Thyroid gland (tissue), 4 donors: Measurements from ENCODE around the gene PALLD. TPM values are rescaled to one million over a fixed set of nuclear protein-coding genes. Genes with fewer than 3 reads are reported as not detected.

Source experiments
- DNase-seq, 2 donors: peaks; one replicate each; pipeline ENCODE4 v3.0.0-alpha.2; 2019
- H3K27ac ChIP-seq, 3 donors: fragments of 200-600 bp; sonication (generic); 1 replicate in 2 of 3; 2 replicates in 1 of 3; pipeline ENCODE4 v1.5.1; 2016 to 2019; ENCODE audit warnings: mild to moderate bottlenecking in 1 of 3, moderate library complexity in 1 of 3
- H3K27me3 ChIP-seq: fragments of 200-600 bp; sonication (generic); one replicate; pipeline ENCODE4 v1.5.1; 2019
- H3K36me3 ChIP-seq, 2 donors: fragments of 200-600 bp; sonication (generic); one replicate each; pipeline ENCODE4 v1.5.1; 2016 to 2019
- H3K4me1 ChIP-seq, 2 donors: fragments of 200-600 bp; sonication (generic); one replicate each; pipeline ENCODE4 v1.5.1; 2017 to 2019
- H3K4me3 ChIP-seq, 3 donors: fragments of 200-600 bp; sonication (generic); replicated peaks in 1 of 3; 1 replicate in 2 of 3; 2 replicates in 1 of 3; pipeline ENCODE4 v1.5.1; 2016; ENCODE audit warnings: mild to moderate bottlenecking in 1 of 3
- H3K9me3 ChIP-seq: fragments of 200-600 bp; sonication (generic); one replicate; pipeline ENCODE4 v1.5.1; 2017
- POLR2A ChIP-seq, 2 donors: fragments of 450-650 bp; IDR thresholded peaks; one replicate each; pipeline ENCODE4 v1.6.1; 2017; ENCODE audit warnings: antibody characterized with exemption in 2 of 2, mild to moderate bottlenecking in 2 of 2, moderate library complexity in 1 of 2
- WGBS, 2 donors: methylation state at CpG; one replicate each; pipeline ENCODE4 v1.1.5; 2017; 5-methylcytosine and 5-hydroxymethylcytosine counted together
- intact Hi-C: fragments of 100-400 bp; cut with DNase I; formaldehyde crosslinking; loops from one replicate; pipeline ENCODE4 v1.15.1; 2023
- total RNA-seq, 4 donors: library from RNA; depleted of rRNA; stranded (reverse); fragments of >200 nt; gene quantifications; one replicate each; pipeline ENCODE4 v1.2.3, GENCODE V29; 2016
- TF ChIP-seq, protein P1 (sequence below), 6 experiments: fragments of 200-600 bp in 3 of 6; fragments of 450-650 bp in 3 of 6; sonication (generic) in 3 of 6; IDR thresholded peaks; one replicate each; pipeline ENCODE4 v1.5.1; 2016 to 2019; ENCODE audit warnings: antibody characterized with exemption in 6 of 6, mild to moderate bottlenecking in 2 of 6, inconsistent platforms in 1 of 6, moderate library complexity in 1 of 6

Gene PALLD
- total RNA-seq, 4 donors from 2014 or later = 152 to 311 (median 226) TPM

DNA sequence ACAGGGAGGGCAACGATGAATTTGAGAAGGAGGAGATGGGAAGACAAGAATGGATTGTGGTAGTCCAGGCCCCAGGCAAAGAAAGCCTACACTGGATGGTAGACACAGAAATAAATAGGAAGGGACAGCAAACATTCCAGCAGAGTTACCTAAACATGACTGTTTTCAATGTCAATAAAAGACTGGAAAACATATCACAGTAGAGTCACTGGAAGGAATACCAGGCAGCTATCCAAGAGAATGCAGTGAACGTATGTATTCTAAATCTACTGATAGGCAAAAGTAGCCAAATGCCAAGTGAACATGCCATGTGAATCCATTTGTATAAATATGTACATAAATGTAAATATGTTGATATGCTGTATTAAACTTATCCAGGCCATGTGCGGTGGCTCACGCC, 183.0 kb downstream of the PALLD start:
- intact Hi-C loops = no loop called here
- Histone ChIP-seq H3K4me3 (no peak overlapping the region), H3K36me3 (no peaks in the 10 kb centered on the region), H3K27me3 (no peaks in the 10 kb centered on the region), H3K9me3 (no peaks in the 10 kb centered on the region), H3K4me1 (peaks cover 3 to 5% of the 10 kb centered on the region in 2 donors), H3K27ac (no peak overlapping the region)
- 96% methylated on average over 4 of the region's 4 CpGs for WGBS, 2 donors
- TF ChIP-seq POLR2A (IDR thresholded peaks at IDR 0.05) = no peak
- TF ChIP-seq, protein P1, sequence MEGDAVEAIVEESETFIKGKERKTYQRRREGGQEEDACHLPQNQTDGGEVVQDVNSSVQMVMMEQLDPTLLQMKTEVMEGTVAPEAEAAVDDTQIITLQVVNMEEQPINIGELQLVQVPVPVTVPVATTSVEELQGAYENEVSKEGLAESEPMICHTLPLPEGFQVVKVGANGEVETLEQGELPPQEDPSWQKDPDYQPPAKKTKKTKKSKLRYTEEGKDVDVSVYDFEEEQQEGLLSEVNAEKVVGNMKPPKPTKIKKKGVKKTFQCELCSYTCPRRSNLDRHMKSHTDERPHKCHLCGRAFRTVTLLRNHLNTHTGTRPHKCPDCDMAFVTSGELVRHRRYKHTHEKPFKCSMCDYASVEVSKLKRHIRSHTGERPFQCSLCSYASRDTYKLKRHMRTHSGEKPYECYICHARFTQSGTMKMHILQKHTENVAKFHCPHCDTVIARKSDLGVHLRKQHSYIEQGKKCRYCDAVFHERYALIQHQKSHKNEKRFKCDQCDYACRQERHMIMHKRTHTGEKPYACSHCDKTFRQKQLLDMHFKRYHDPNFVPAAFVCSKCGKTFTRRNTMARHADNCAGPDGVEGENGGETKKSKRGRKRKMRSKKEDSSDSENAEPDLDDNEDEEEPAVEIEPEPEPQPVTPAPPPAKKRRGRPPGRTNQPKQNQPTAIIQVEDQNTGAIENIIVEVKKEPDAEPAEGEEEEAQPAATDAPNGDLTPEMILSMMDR (IDR thresholded peaks at IDR 0.05) = no peak
- DNase-seq = no peak

- H3K9me3 ChIP-seq = no peaks in the 10 kb centered on the region
- H3K36me3 ChIP-seq = no peaks in the 10 kb centered on the region
- no peak for DNase-seq
- no peak overlapping the region for H3K27ac ChIP-seq
- no peak overlapping the region for H3K4me3 ChIP-seq
- no peaks in the 10 kb centered on the region for H3K4me1 ChIP-seq
- TF ChIP-seq, protein P1 (IDR thresholded peaks at IDR 0.05) = no peak
- TF ChIP-seq POLR2A (IDR thresholded peaks at IDR 0.05) = no peak
- 72 to 73% methylated on average over 3 of the region's 3 CpGs for WGBS, 2 donors
- intact Hi-C loops = no loop called here
- H3K27me3 ChIP-seq = no peaks in the 10 kb centered on the region
Observed at GRCh38 chr4:168682898-168683500, 186.1 kb downstream of the PALLD start.

- Histone ChIP-seq H3K27me3 (no peaks in the 10 kb centered on the region), H3K4me3 (no peak overlapping the region), H3K27ac (no peak overlapping the region), H3K4me1 (no peaks in the 10 kb centered on the region), H3K9me3 (no peaks in the 10 kb centered on the region), H3K36me3 (no peaks in the 10 kb centered on the region)
- no peak for DNase-seq
- intact Hi-C loops = no loop called here
- 94 to 96% methylated on average over 1 of the region's 1 CpG for WGBS, 2 donors
- TF ChIP-seq, protein P1 (IDR thresholded peaks at IDR 0.05) = no peak
- no peak for TF ChIP-seq POLR2A (IDR thresholded peaks at IDR 0.05)
Observed at GRCh38 chr4:168683595-168683994, 186.7 kb downstream of the PALLD start.

DNA sequence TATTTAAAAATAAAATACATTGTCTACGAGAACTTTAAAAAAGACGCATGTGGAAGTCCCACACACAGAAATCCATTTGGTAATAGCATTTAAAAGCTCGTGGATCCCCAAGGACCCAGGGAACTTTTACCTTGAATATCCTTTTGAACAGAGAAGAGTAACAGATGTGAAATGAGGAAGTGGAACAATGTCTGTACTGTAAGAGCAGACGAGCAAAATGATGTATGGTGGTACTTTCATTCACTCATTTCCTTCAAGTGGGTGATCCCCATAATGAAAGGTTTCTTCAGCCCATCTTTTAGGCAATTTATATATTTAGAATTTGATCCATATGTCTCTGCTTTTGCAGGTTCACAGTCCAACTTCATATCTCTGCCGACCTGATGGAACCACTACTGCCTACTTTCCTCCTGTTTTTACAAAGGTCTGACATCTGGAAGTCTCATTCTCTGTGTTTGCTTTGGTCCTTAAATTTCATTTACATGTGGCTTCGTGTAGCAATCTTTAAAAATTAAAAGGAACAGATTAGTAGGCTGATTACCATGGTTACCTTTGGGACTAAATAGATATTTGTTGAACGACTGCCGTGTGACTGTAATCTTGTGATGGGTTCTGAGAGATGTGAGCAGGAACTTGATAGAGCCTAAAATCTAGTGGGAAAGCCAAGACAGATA, 188.4 kb downstream of the PALLD start:
- 84 to 86% methylated on average over 8 of the region's 8 CpGs for WGBS, 2 donors
- Histone ChIP-seq H3K9me3 (no peaks in the 10 kb centered on the region), H3K4me3 (no peak overlapping the region), H3K4me1 (no peaks in the 10 kb centered on the region), H3K27me3 (no peaks in the 10 kb centered on the region), H3K36me3 (no peaks in the 10 kb centered on the region), H3K27ac (no peak overlapping the region)
- intact Hi-C loops = no loop called here
- TF ChIP-seq POLR2A (IDR thresholded peaks at IDR 0.05) = no peak
- TF ChIP-seq, protein P1 (IDR thresholded peaks at IDR 0.05) = no peak
- no peak for DNase-seq

DNA sequence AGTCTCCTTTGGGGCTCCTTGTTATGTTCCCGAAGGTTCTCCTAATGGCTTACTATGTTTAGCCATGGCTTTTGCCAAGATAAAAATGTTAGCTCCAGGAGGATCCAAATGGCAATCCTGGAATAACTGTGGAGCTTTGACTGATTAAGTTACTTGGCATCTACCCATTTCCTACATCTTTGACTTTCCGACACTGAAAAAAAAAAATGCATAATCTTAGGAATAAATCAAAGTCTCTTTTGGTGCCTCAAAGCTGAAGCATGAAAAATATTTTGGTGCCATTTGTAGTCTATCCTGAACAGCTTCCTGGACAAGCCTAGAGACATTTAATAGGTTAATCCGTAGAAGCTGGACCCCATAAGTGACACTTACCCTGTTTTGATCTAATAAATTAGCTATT, 191.7 kb downstream of the PALLD start:
- no peaks in the 10 kb centered on the region for H3K27me3 ChIP-seq
- no peaks in the 10 kb centered on the region for H3K9me3 ChIP-seq
- no peak for DNase-seq
- H3K4me3 ChIP-seq = no peak overlapping the region
- H3K27ac ChIP-seq = no peak overlapping the region
- TF ChIP-seq, protein P1 (IDR thresholded peaks at IDR 0.05) = no peak
- TF ChIP-seq POLR2A (IDR thresholded peaks at IDR 0.05) = no peak
- peaks cover 4 to 5% of the 10 kb centered on the region in 2 donors for H3K4me1 ChIP-seq
- intact Hi-C loops = no loop called here
- no peaks in the 10 kb centered on the region for H3K36me3 ChIP-seq
- WGBS, 2 donors = 89 to 94% methylated on average over 3 of the region's 3 CpGs
